Measurements from ENCODE around the gene SPTBN5.
"Not testable (repeated sequence)": the region's sequence is repeated elsewhere in the genome, so short reads cannot be mapped to it uniquely, and the experiment has no call there.

SPTBN5 gene

DNA sequence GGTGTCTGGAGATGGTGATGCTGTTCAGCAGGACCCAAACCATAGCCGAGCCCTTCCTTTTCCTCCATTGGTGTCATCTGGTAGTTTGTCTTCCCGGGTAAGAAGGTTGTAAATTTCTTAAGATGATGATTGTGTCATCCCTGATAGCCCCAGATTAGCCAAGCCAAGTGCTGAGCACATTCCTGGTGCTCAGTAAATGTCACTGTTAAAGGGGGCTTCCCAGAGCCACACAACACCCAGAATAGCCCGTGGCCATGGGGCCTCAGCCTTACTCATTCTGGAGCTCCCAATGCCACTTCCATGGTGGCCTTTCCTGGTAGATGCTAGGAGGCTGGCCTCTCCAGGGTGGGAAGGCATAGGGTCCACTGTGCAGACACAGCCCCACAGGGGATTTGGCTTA, 59.8 kb downstream of the SPTBN5 start:
- POLR2A ChIA-PET, result no interaction called here
- TF ChIP-seq, protein P1, sequence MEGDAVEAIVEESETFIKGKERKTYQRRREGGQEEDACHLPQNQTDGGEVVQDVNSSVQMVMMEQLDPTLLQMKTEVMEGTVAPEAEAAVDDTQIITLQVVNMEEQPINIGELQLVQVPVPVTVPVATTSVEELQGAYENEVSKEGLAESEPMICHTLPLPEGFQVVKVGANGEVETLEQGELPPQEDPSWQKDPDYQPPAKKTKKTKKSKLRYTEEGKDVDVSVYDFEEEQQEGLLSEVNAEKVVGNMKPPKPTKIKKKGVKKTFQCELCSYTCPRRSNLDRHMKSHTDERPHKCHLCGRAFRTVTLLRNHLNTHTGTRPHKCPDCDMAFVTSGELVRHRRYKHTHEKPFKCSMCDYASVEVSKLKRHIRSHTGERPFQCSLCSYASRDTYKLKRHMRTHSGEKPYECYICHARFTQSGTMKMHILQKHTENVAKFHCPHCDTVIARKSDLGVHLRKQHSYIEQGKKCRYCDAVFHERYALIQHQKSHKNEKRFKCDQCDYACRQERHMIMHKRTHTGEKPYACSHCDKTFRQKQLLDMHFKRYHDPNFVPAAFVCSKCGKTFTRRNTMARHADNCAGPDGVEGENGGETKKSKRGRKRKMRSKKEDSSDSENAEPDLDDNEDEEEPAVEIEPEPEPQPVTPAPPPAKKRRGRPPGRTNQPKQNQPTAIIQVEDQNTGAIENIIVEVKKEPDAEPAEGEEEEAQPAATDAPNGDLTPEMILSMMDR (IDR thresholded peaks at IDR 0.05; ENCODE audit: control extremely low read depth, extremely low read depth, low read depth, missing control alignments), result no peak
- CTCF ChIA-PET, result interaction anchor here (1.3 to 1.8 kb wide), 3 partner anchors 10 to 70 kb away, joined by 3 to 4 read pairs (median 3); no protein-coding TSS in a partner anchor
- DNase-seq (ENCODE audit: extremely low spot score), result no peak

- TF ChIP-seq, protein P1 (IDR thresholded peaks at IDR 0.05; ENCODE audit: control extremely low read depth, extremely low read depth, low read depth, missing control alignments), result no peak
- ChIA-PET CTCF (interaction anchor here (1.8 kb wide), 1 partner anchor 72 kb away, joined by 4 read pairs; no protein-coding TSS in a partner anchor), POLR2A (no interaction called here)
- no peak for DNase-seq (ENCODE audit: extremely low spot score)
These were observed 61.0 kb downstream of the SPTBN5 start for GRCh38 chr15:41832875-41833274.

DNA sequence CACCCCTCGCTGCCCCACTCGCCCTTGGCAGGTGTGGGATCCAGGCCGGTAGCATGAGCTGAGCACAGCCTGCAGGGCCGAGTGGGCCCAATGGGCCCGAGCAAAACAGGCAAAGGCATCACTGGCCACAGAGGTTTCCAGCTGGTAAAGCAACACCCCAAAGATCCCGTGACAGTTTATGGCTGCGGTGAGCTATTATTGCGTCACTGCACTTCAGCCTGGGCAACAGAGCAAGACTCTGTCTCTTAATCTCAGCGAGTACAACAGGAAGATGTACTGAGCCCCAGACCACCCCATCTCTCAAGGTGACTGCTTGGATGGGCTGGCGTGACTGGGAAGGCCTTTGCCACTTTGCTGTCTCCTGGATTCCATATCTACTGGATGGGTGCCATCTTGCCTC, 61.6 kb downstream of the SPTBN5 start:
- ChIA-PET CTCF (interaction anchor here (1.2 to 2.3 kb wide), 2 partner anchors 21 to 229 kb away, joined by 3 to 13 read pairs; no protein-coding TSS in a partner anchor), POLR2A (no interaction called here)
- TF ChIP-seq, protein P1 (IDR thresholded peaks at IDR 0.05; ENCODE audit: control extremely low read depth, extremely low read depth, low read depth, missing control alignments), result no peak
- no peak for DNase-seq (ENCODE audit: extremely low spot score)

GRCh38 chr15:41831291-41831690, 62.6 kb downstream of the SPTBN5 start:
- CTCF ChIA-PET, result interaction anchor here (0.8 to 2.3 kb wide), 3 partner anchors 20 to 228 kb away, joined by 3 to 13 read pairs (median 4); no protein-coding TSS in a partner anchor
- POLR2A ChIA-PET; DNase-seq (ENCODE audit: extremely low spot score): not testable (repeated sequence)

DNA sequence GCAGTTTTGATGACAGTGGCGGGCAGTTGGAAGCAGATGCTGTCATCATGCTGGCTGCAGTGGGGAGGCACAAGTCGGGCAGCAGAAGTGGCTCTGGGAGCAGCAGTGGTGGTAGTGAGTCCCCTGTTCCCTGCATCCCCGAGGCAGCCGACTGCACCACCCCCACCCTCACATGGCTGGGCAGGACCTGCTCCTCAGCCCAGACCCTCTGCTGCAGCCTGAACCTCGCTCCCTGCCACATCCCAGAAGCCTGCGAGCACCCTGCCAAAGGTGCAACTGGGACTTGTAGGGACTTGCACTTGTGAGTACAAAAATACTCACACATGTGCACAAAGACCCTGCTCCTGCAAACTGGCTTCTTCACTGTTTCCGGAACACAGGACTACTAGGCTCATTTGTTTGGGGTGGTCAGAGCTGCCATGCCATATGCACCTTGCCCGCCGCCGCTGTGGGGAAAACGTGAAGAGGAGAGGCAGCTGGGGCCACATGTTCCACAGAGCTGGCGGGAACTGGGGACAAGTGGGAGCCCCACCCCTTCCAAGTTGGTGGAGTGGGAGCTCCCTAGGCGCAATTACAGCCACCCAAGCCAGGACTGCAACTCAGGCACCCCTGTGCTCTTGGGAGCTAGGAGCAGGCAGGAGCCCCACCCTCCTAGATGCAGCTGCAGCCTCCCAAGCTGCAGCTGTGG, 63.8 kb downstream of the SPTBN5 start:
- ChIA-PET CTCF (interaction anchor here (2.3 kb wide), 1 partner anchor 19 kb away, joined by 13 read pairs; no protein-coding TSS in a partner anchor), POLR2A (interaction anchor here (0.7 kb wide), 1 partner anchor 22 kb away, joined by 3 read pairs; no protein-coding TSS in a partner anchor)
- TF ChIP-seq, protein P1 (IDR thresholded peaks at IDR 0.05; ENCODE audit: control extremely low read depth, extremely low read depth, low read depth, missing control alignments), result no peak
- DNase-seq (ENCODE audit: extremely low spot score), result no peak

DNA sequence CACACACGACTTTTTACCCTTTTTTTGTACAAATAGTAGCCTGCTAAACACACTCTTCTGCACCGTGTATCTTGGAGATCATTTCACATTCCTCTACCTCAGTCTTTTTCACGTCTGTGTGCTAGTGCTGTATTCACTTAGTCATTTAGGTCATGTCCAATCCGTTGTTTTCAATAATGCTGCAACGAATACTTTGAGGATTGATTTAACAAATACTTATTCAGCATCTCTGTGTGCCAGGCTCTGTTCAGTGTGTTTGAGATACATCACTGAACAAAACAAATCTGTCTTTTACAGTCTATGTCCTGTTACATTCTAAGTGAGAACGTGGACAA, 65.1 kb downstream of the SPTBN5 start:
- ChIA-PET CTCF (interaction anchor here (3.7 kb wide), 1 partner anchor 17 kb away, joined by 15 read pairs; no protein-coding TSS in a partner anchor), POLR2A (no interaction called here)

More for the DNA sequence above, 65.1 kb downstream of the SPTBN5 start:
- TF ChIP-seq, protein P1 (IDR thresholded peaks at IDR 0.05; ENCODE audit: control extremely low read depth, extremely low read depth, low read depth, missing control alignments), result no peak
- no peak for DNase-seq (ENCODE audit: extremely low spot score)

All from GM10248 (cell line).